Measurements from ENCODE around the gene CPS1. TPM values are rescaled to one million over a fixed set of nuclear protein-coding genes. Genes with fewer than 3 reads are reported as not detected.

CPS1 gene
- total RNA-seq, 6 donors from 2014 or later = 1.4 to 5.2 (median 1.8) TPM

- TF ChIP-seq POLR2A (IDR thresholded peaks at IDR 0.05) = no peak
- TF ChIP-seq, protein P1, sequence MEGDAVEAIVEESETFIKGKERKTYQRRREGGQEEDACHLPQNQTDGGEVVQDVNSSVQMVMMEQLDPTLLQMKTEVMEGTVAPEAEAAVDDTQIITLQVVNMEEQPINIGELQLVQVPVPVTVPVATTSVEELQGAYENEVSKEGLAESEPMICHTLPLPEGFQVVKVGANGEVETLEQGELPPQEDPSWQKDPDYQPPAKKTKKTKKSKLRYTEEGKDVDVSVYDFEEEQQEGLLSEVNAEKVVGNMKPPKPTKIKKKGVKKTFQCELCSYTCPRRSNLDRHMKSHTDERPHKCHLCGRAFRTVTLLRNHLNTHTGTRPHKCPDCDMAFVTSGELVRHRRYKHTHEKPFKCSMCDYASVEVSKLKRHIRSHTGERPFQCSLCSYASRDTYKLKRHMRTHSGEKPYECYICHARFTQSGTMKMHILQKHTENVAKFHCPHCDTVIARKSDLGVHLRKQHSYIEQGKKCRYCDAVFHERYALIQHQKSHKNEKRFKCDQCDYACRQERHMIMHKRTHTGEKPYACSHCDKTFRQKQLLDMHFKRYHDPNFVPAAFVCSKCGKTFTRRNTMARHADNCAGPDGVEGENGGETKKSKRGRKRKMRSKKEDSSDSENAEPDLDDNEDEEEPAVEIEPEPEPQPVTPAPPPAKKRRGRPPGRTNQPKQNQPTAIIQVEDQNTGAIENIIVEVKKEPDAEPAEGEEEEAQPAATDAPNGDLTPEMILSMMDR (IDR thresholded peaks at IDR 0.05) = no peak
- no peak for TF ChIP-seq POLR2AphosphoS5 (IDR thresholded peaks at IDR 0.05)
- no peak for TF ChIP-seq EP300 (IDR thresholded peaks at IDR 0.05)
- no peaks in the 10 kb centered on the region for H3K27me3 ChIP-seq
- H3K9me3 ChIP-seq = no peaks in the 10 kb centered on the region
- WGBS, 2 donors = 87 to 88% methylated on average over 3 of the region's 3 CpGs
- DNase-seq (no peak), ATAC-seq (ENCODE audit: low FRiP score in 2 of 2) (no peak)
- H3K27ac ChIP-seq = no peak overlapping the region
- no peak overlapping the region for H3K4me3 ChIP-seq
- H3K36me3 ChIP-seq = no peaks in the 10 kb centered on the region
- H3K4me1 ChIP-seq = no peaks in the 10 kb centered on the region
Measured at GRCh38 chr2:210671065-210671464, 114.7 kb downstream of the CPS1 start.

GRCh38 chr2:210673117-210673516 is 116.7 kb downstream of the CPS1 start:
- no peak for DNase-seq
- Histone ChIP-seq H3K9me3 (no peaks in the 10 kb centered on the region), H3K27ac (no peak overlapping the region), H3K4me1 (no peaks in the 10 kb centered on the region), H3K27me3 (no peaks in the 10 kb centered on the region), H3K4me3 (no peak overlapping the region), H3K36me3 (no peaks in the 10 kb centered on the region)
- no peak for ATAC-seq (ENCODE audit: low FRiP score in 2 of 2)
- no peak for TF ChIP-seq POLR2A (IDR thresholded peaks at IDR 0.05)
- TF ChIP-seq EP300 (IDR thresholded peaks at IDR 0.05) = no peak
- no peak for TF ChIP-seq POLR2AphosphoS5 (IDR thresholded peaks at IDR 0.05)
- TF ChIP-seq, protein P1 (IDR thresholded peaks at IDR 0.05) = no peak
- WGBS, 2 donors = 74 to 79% methylated on average over 1 of the region's 1 CpG

DNA sequence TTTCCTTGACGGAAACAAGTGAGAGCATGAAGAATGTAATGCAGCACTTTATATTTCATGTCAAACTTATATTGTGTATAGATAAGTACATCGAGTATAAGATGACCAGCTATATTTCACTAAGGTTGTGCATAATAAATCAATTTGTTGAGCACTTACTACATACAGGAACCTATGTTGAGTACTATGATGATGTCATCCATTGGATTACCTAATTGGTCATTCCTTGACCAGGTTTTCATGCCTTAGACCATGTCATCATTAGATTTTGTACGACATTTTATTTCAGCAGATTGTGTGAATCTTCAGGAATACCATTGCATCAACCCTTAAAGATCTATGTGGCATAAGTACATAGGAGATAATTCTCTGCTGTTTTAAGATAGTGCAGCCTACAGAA is 119.7 kb downstream of the CPS1 start:
- H3K27me3 ChIP-seq = no peaks in the 10 kb centered on the region
- ATAC-seq (ENCODE audit: low FRiP score in 2 of 2) (no peak), DNase-seq (no peak)
- H3K4me1 ChIP-seq = no peaks in the 10 kb centered on the region
- H3K27ac ChIP-seq = no peak overlapping the region
- TF ChIP-seq POLR2AphosphoS5 (IDR thresholded peaks at IDR 0.05) = no peak
- TF ChIP-seq, protein P1 (IDR thresholded peaks at IDR 0.05) = no peak
- TF ChIP-seq POLR2A (IDR thresholded peaks at IDR 0.05) = no peak
- TF ChIP-seq EP300 (IDR thresholded peaks at IDR 0.05) = no peak
- 85 to 90% methylated on average over 3 of the region's 3 CpGs for WGBS, 2 donors
- no peaks in the 10 kb centered on the region for H3K36me3 ChIP-seq
- no peaks in the 10 kb centered on the region for H3K9me3 ChIP-seq
- no peak overlapping the region for H3K4me3 ChIP-seq

DNA sequence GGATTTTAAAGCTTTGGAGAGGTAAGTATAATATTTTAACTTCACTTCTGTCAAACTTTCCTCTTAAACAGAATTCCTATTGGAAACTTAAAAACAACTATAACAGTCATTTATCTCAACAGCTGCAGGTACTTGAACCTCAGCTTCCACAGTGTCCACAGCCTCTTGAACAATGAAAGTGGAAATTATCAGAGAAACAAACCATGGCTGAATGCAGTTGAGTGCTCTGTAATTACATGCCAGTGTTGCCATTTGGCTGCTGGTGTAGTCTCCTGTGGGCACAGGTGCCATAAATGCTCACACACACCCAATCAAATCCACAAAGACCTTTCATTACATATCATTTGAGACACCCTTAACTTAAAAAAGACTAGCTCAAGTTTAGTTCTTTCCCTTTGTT is 125.1 kb downstream of the CPS1 start:
- no peak for ATAC-seq (ENCODE audit: low FRiP score in 2 of 2)
- DNase-seq = no peak
- no peaks in the 10 kb centered on the region for H3K27me3 ChIP-seq
- no peaks in the 10 kb centered on the region for H3K9me3 ChIP-seq
- TF ChIP-seq POLR2A (IDR thresholded peaks at IDR 0.05) (no peak), POLR2AphosphoS5 (IDR thresholded peaks at IDR 0.05) (no peak), EP300 (IDR thresholded peaks at IDR 0.05) (no peak)
- TF ChIP-seq, protein P1 (IDR thresholded peaks at IDR 0.05) = no peak
- H3K36me3 ChIP-seq = no peaks in the 10 kb centered on the region
- H3K27ac ChIP-seq = no peak overlapping the region
- H3K4me3 ChIP-seq = no peak overlapping the region
- H3K4me1 ChIP-seq = no peaks in the 10 kb centered on the region

- no peak for ATAC-seq (ENCODE audit: low FRiP score in 2 of 2)
- Histone ChIP-seq H3K4me1 (no peaks in the 10 kb centered on the region), H3K27me3 (no peaks in the 10 kb centered on the region), H3K9me3 (no peaks in the 10 kb centered on the region), H3K4me3 (no peak overlapping the region), H3K36me3 (no peaks in the 10 kb centered on the region), H3K27ac (no peak overlapping the region)
- WGBS, 2 donors = 72 to 74% methylated on average over 3 of the region's 3 CpGs
- no peak for TF ChIP-seq POLR2A (IDR thresholded peaks at IDR 0.05)
- TF ChIP-seq, protein P1 (IDR thresholded peaks at IDR 0.05) = no peak
- no peak for TF ChIP-seq EP300 (IDR thresholded peaks at IDR 0.05)
- TF ChIP-seq POLR2AphosphoS5 (IDR thresholded peaks at IDR 0.05) = no peak
- no peak for DNase-seq
Measured at GRCh38 chr2:210686401-210686800, 130.0 kb downstream of the CPS1 start.

Data from upper lobe of left lung (tissue), 6 donors.